Measurements from ENCODE around the gene DDIT3. TPM values are rescaled to one million over a fixed set of nuclear protein-coding genes. Genes with fewer than 3 reads are reported as not detected.

The DDIT3 gene
- total and polyA plus RNA-seq, 2 of the 8 experiments (the other 6 are each of a cell fraction or from before 2014, with no cell fraction given): 4.9 to 5.7 TPM

GRCh38 chr12:57483466-57483865 lies 36.8 kb downstream of the DDIT3 start:
- Histone ChIP-seq H3K4me2 (ENCODE audit: insufficient read depth in 1 of 2, low read depth in 2 of 2, low read length in 2 of 2) (no peak overlapping the region), H4K8ac (ENCODE audit: extremely low read depth, insufficient read depth, low read length) (no peak overlapping the region), H3K23ac (ENCODE audit: insufficient read length) (no peak overlapping the region), H2BK12ac (ENCODE audit: low read depth, low read length) (no peak overlapping the region), H2AFZ (ENCODE audit: low read length) (0 out of 2 replicates have a peak overlapping the region, but pooled peaks have one; percentile 36), H2BK15ac (ENCODE audit: low read length) (no peak overlapping the region), H3K4me1 (replicated peaks in 1 of 4; ENCODE audit: control insufficient read depth in 3 of 4, insufficient read depth in 4 of 4, low read length in 3 of 4) (no peaks in the 10 kb centered on the region; a peak in 2 of 7 replicates), H3K79me1 (ENCODE audit: low read depth, low read length) (0 out of 2 replicates have a peak, but pooled peaks cover under 1% of the 10 kb centered on the region), H3K9me3 (ENCODE audit: insufficient read depth in 2 of 2, low read depth in 1 of 2, low read length in 1 of 2) (no peaks in the 10 kb centered on the region), H3K4me3 (ENCODE audit: extremely low read depth in 1 of 4, insufficient read depth in 2 of 4, low read depth in 3 of 4, low read length in 4 of 4) (no peak overlapping the region), H3K36me3 (ENCODE audit: control insufficient read depth in 2 of 4, insufficient read depth in 4 of 4, low read length in 3 of 4) (no peaks in the 10 kb centered on the region), H3K56ac (replicated peaks; ENCODE audit: insufficient read length, low read depth, low read length) (peak overlapping the region; percentile 64), H3K18ac (ENCODE audit: extremely low read depth, low read length) (no peak overlapping the region), H4K91ac (replicated peaks; ENCODE audit: insufficient read length, low read length) (no peak overlapping the region), H4K5ac (ENCODE audit: insufficient read length, low read depth, low read length) (no peak overlapping the region), H3K14ac (ENCODE audit: insufficient read length) (no peak overlapping the region), H2BK120ac (replicated peaks; ENCODE audit: low read depth, low read length) (no peak overlapping the region), H4K20me1 (replicated peaks in 1 of 2; ENCODE audit: control insufficient read depth in 1 of 2, insufficient read depth in 2 of 2, low read length in 2 of 2) (no peaks in the 10 kb centered on the region), H3K79me2 (ENCODE audit: control insufficient read depth in 1 of 2, insufficient read depth in 2 of 2, low read length in 2 of 2) (peaks cover 4 to 6% of the 10 kb centered on the region in 2 experiments), H2AK5ac (ENCODE audit: low read depth, low read length) (no peak overlapping the region), H3K27me3 (replicated peaks in 1 of 4; ENCODE audit: control insufficient read depth in 3 of 4, extremely low read depth in 1 of 4, insufficient read depth in 3 of 4, low read length in 3 of 4) (no peaks in the 10 kb centered on the region), H3K27ac (ENCODE audit: low read depth, low read length) (no peak overlapping the region), H3K9ac (replicated peaks in 1 of 4; ENCODE audit: extremely low read depth in 1 of 4, low read depth in 3 of 4, low read length in 3 of 4) (no peak overlapping the region), H2BK20ac (ENCODE audit: low read length) (0 out of 2 replicates have a peak overlapping the region, but pooled peaks have one; percentile 3), H2BK5ac (ENCODE audit: low read depth, low read length) (no peak overlapping the region), H3K4ac (replicated peaks; ENCODE audit: insufficient read length, low read depth, low read length) (no peak overlapping the region), H3K23me2 (ENCODE audit: low read depth, low read length) (peaks cover under 1% of the 10 kb centered on the region; the same call in 1 of the 2 replicates)
- FAIRE-seq (no peak), DNase-seq (ENCODE audit: low read depth in 1 of 2, low spot score in 2 of 2) (no peak)
- no peak for TF ChIP-seq SUZ12 (IDR thresholded peaks at IDR 0.05; ENCODE audit: low read length)
- CTCF ChIA-PET (ENCODE audit: partially characterized antibody): interaction anchor here (6.1 to 25.1 kb wide), 2 partner anchors 8 to 26 kb away, joined by 34 to 441 read pairs; partner anchors contain the start of genes GLI1 and INHBE
- POLR2A ChIA-PET (ENCODE audit: partially characterized antibody): interaction anchor here (1.2 kb wide), 1 partner anchor 54 kb away, joined by 4 read pairs; no protein-coding TSS in a partner anchor
- 54% methylated on average over 5 of the region's 5 CpGs; no CpG with 5 or more reads in 1 of the 2 experiments for WGBS, 2 experiments (ENCODE audit: extremely low coverage in 1 of 2, insufficient coverage in 1 of 2, insufficient read length in 1 of 2, insufficient replicate concordance in 2 of 2, low coverage in 1 of 2, low lambda C conversion rate in 2 of 2, missing lambda C conversion rate in 1 of 2)

All from H1 (cell line).